ENCODE results near the gene RBBP7. TPM values are rescaled to one million over a fixed set of nuclear protein-coding genes. Genes with fewer than 3 reads are reported as not detected.

The RBBP7 gene
- polyA plus RNA-seq, 1 donor (not counting 4 experiments of a cell fraction or from before 2014, with no cell fraction given) = 137 TPM

DNA sequence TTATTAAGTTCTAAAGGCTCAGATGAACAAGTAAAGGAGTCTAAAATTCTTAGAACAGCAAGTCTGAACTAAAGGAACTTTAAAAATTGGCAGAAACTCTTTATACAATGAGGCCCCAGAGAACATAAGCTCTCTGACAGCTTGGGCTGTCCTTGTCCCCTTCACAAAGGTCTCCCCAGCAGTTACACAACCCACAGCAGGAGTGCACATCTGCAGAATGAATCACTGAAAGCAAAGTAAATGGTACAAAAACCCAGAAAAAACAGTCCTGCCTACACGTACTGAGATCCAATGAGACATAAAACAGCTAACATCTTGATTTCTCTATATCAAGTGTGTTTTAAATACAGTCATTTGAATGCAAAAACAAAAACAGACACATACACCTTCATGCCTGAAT, 18.7 kb downstream of the RBBP7 start:
- Histone ChIP-seq H3K36me3 (ENCODE audit: control insufficient read depth in 2 of 2, extremely low read depth in 1 of 2, insufficient read depth in 2 of 2, low read length in 2 of 2) (peaks cover 7 to 9% of the 10 kb centered on the region in 2 experiments), H3K9me1 (ENCODE audit: control insufficient read depth, extremely low read depth, insufficient read depth, low read length) (no peaks in the 10 kb centered on the region), H3K9me3 (ENCODE audit: control insufficient read depth, low read depth, low read length) (no peaks in the 10 kb centered on the region), H3K4me1 (ENCODE audit: control insufficient read depth, extremely low read depth, insufficient read depth, low read length) (peaks cover 5% of the 10 kb centered on the region), H3K4me3 (ENCODE audit: control insufficient read depth in 2 of 3, extremely low read depth in 1 of 3, insufficient read depth in 2 of 3, low read depth in 1 of 3, low read length in 3 of 3) (no peak overlapping the region), H3K79me2 (ENCODE audit: control insufficient read depth, insufficient read depth, low read length) (peaks cover 15% of the 10 kb centered on the region), H3K9ac (ENCODE audit: control insufficient read depth, extremely low read depth, insufficient read depth, low read length) (no peak overlapping the region), H4K20me1 (ENCODE audit: control insufficient read depth, extremely low read depth, insufficient read depth, low read length) (no peaks in the 10 kb centered on the region), H3K27me3 (ENCODE audit: control insufficient read depth, extremely low read depth, insufficient read depth, low read length) (no peaks in the 10 kb centered on the region), H3K27ac (ENCODE audit: control insufficient read depth, insufficient read depth, low read length) (no peak overlapping the region), H3K4me2 (ENCODE audit: control insufficient read depth, extremely low read depth, insufficient read depth, low read depth, low read length) (no peak overlapping the region), H2AFZ (ENCODE audit: control insufficient read depth, low read length) (no peak overlapping the region)
- TF ChIP-seq EZH2 (IDR thresholded peaks at IDR 0.05; ENCODE audit: low read length) = no peak
- TF ChIP-seq, protein P1, sequence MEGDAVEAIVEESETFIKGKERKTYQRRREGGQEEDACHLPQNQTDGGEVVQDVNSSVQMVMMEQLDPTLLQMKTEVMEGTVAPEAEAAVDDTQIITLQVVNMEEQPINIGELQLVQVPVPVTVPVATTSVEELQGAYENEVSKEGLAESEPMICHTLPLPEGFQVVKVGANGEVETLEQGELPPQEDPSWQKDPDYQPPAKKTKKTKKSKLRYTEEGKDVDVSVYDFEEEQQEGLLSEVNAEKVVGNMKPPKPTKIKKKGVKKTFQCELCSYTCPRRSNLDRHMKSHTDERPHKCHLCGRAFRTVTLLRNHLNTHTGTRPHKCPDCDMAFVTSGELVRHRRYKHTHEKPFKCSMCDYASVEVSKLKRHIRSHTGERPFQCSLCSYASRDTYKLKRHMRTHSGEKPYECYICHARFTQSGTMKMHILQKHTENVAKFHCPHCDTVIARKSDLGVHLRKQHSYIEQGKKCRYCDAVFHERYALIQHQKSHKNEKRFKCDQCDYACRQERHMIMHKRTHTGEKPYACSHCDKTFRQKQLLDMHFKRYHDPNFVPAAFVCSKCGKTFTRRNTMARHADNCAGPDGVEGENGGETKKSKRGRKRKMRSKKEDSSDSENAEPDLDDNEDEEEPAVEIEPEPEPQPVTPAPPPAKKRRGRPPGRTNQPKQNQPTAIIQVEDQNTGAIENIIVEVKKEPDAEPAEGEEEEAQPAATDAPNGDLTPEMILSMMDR (optimal IDR thresholded peaks at IDR 0.05 in 1 of 3, IDR thresholded peaks at IDR 0.05 in 1 of 3, conservative IDR thresholded peaks at IDR 0.05 in 1 of 3; ENCODE audit: extremely low read depth in 1 of 3, insufficient read depth in 2 of 3, low read length in 3 of 3) = no peak
- dilution Hi-C loops (cut with MboI; ENCODE audit: extremely low pct_ligation_motif_present, low sequenced_read_pairs) = no loop called here
- FAIRE-seq (no peak), DNase-seq (ENCODE audit: low read depth, low spot score) (no peak)

DNA sequence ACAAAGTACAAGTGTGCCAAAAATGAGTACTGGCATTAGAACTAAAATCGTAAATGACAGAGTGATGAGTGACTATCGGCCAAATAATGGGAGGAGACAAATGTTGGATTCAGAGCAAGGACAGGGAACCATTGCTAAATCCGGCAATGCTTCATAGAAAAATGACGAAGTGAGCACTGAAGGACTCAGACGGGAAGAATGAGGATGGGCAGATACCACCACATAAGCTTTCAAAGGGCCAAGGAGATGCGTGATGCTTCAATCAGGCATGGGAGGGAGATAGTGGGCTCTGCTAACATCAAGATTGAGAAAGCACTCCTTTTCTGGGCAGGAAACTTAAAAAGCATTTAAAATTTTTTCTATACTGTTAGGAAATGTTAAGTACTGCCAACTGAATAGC, 21.6 kb downstream of the RBBP7 start:
- Histone ChIP-seq H3K27ac (ENCODE audit: control insufficient read depth, insufficient read depth, low read length) (no peak overlapping the region), H3K27me3 (ENCODE audit: control insufficient read depth, extremely low read depth, insufficient read depth, low read length) (no peaks in the 10 kb centered on the region), H3K4me2 (ENCODE audit: control insufficient read depth, extremely low read depth, insufficient read depth, low read depth, low read length) (no peak overlapping the region), H3K4me1 (ENCODE audit: control insufficient read depth, extremely low read depth, insufficient read depth, low read length) (no peaks in the 10 kb centered on the region), H3K9me3 (ENCODE audit: control insufficient read depth, low read depth, low read length) (no peaks in the 10 kb centered on the region), H3K79me2 (ENCODE audit: control insufficient read depth, insufficient read depth, low read length) (peaks cover 2% of the 10 kb centered on the region), H4K20me1 (ENCODE audit: control insufficient read depth, extremely low read depth, insufficient read depth, low read length) (no peaks in the 10 kb centered on the region), H2AFZ (ENCODE audit: control insufficient read depth, low read length) (no peak overlapping the region), H3K36me3 (ENCODE audit: control insufficient read depth in 2 of 2, extremely low read depth in 1 of 2, insufficient read depth in 2 of 2, low read length in 2 of 2) (peaks cover 10 to 11% of the 10 kb centered on the region in 2 experiments), H3K9me1 (ENCODE audit: control insufficient read depth, extremely low read depth, insufficient read depth, low read length) (no peaks in the 10 kb centered on the region), H3K9ac (ENCODE audit: control insufficient read depth, extremely low read depth, insufficient read depth, low read length) (no peak overlapping the region), H3K4me3 (ENCODE audit: control insufficient read depth in 2 of 3, extremely low read depth in 1 of 3, insufficient read depth in 2 of 3, low read depth in 1 of 3, low read length in 3 of 3) (no peak overlapping the region)
- TF ChIP-seq, protein P1 (optimal IDR thresholded peaks at IDR 0.05 in 1 of 3, IDR thresholded peaks at IDR 0.05 in 1 of 3, conservative IDR thresholded peaks at IDR 0.05 in 1 of 3; ENCODE audit: extremely low read depth in 1 of 3, insufficient read depth in 2 of 3, low read length in 3 of 3) = no peak
- TF ChIP-seq EZH2 (IDR thresholded peaks at IDR 0.05; ENCODE audit: low read length) = no peak
- FAIRE-seq (no peak), DNase-seq (ENCODE audit: low read depth, low spot score) (no peak)
- dilution Hi-C loops (cut with MboI; ENCODE audit: extremely low pct_ligation_motif_present, low sequenced_read_pairs) = loop anchor here (25.0 kb wide), 1 partner anchor 214 kb away; no protein-coding TSS in a partner anchor
